ENCODE data around the gene NWD2. TPM values are rescaled to one million over a fixed set of nuclear protein-coding genes. Genes with fewer than 3 reads are reported as not detected.

Gene NWD2
- total RNA-seq, 1 experiment from 2014 or later = not detected

- H2AK5ac ChIP-seq (ENCODE audit: insufficient read length, low read length) = no peak overlapping the region
- H3K27ac ChIP-seq (ENCODE audit: insufficient read length, low read depth, low read length) = no peak overlapping the region
- no peaks in the 10 kb centered on the region for H3K4me1 ChIP-seq (ENCODE audit: insufficient read depth, low read length)
- H3T11ph ChIP-seq (ENCODE audit: low read length) = no peak overlapping the region
- H2BK15ac ChIP-seq (ENCODE audit: low read depth, low read length) = no peak overlapping the region
- H2AFZ ChIP-seq (ENCODE audit: low read length) = no peak overlapping the region
- WGBS (ENCODE audit: extremely low coverage, insufficient read length, low lambda C conversion rate) = no CpG with 5 or more reads among the region's 1 CpG
- H4K8ac ChIP-seq (replicated peaks; ENCODE audit: insufficient read length, low read depth, low read length) = no peak overlapping the region
- H3K4me2 ChIP-seq (ENCODE audit: insufficient read depth, insufficient read length, low read length) = no peak overlapping the region
- H3K23ac ChIP-seq (ENCODE audit: insufficient read length, low read depth, low read length) = no peak overlapping the region
- no peaks in the 10 kb centered on the region for H3K79me2 ChIP-seq (ENCODE audit: insufficient read depth, low read length)
- H2BK20ac ChIP-seq (ENCODE audit: low read depth, low read length, poor library complexity, severe bottlenecking) = no peak overlapping the region
- H3K23me2 ChIP-seq (ENCODE audit: insufficient read length, low read depth, low read length, poor library complexity, severe bottlenecking) = no peaks in the 10 kb centered on the region
- H2BK5ac ChIP-seq (ENCODE audit: insufficient read length, low read length) = no peak overlapping the region
- no peaks in the 10 kb centered on the region for H3K27me3 ChIP-seq (ENCODE audit: insufficient read depth, low read length)
- no peak overlapping the region for H4K5ac ChIP-seq (ENCODE audit: insufficient read length, low read depth, low read length)
- H3K9ac ChIP-seq (ENCODE audit: extremely low read depth, insufficient read length, low read length) = no peak overlapping the region
- H4K91ac ChIP-seq (ENCODE audit: insufficient read length, low read depth, low read length) = no peak overlapping the region
- no peak overlapping the region for H3K14ac ChIP-seq (ENCODE audit: insufficient read depth, low read length)
- H3K79me1 ChIP-seq (ENCODE audit: insufficient read depth, low read depth, low read length, poor library complexity, severe bottlenecking) = no peaks in the 10 kb centered on the region
- H3K4me3 Mint-ChIP-seq = no peak overlapping the region
- no peak for TF ChIP-seq CTCF (conservative IDR thresholded peaks at IDR 0.05)
- peaks cover 2% of the 10 kb centered on the region; the same call in 1 of the 2 replicates for H3K27me3 Mint-ChIP-seq (ENCODE audit: low read depth)
- no peaks in the 10 kb centered on the region for H3K9me3 ChIP-seq (ENCODE audit: control insufficient read depth, low read depth, low read length)
- no peak overlapping the region for H3K4ac ChIP-seq (ENCODE audit: low read depth, low read length)
- no peak overlapping the region for H3K27ac Mint-ChIP-seq
- H2BK120ac ChIP-seq (ENCODE audit: low read depth, low read length, poor library complexity, severe bottlenecking) = no peak overlapping the region
- no peaks in the 10 kb centered on the region for H3K4me1 Mint-ChIP-seq
- peaks cover 10 to 23% (median 19%) of the 10 kb centered on the region in 3 experiments for H3K36me3 Mint-ChIP-seq (ENCODE audit: insufficient read depth in 1 of 3, low read depth in 3 of 3)
- H3K9me3 Mint-ChIP-seq = peaks cover 38 to 40% of the 10 kb centered on the region in 2 experiments
- no peaks in the 10 kb centered on the region for H4K20me1 ChIP-seq (ENCODE audit: control insufficient read depth, insufficient read depth, insufficient read length)
- no peak overlapping the region for H3K18ac ChIP-seq (ENCODE audit: insufficient read length, low read depth, low read length)
- no peak overlapping the region for H3K56ac ChIP-seq (ENCODE audit: insufficient read length, low read depth, low read length)
- no peak for DNase-seq
- no peak overlapping the region for H2BK12ac ChIP-seq (ENCODE audit: insufficient read length, low read depth, low read length)
Observed at GRCh38 chr4:37305984-37306383, 61.4 kb downstream of the NWD2 start.

Measured in H9 (cell line).